Activated CD4-positive, alpha-beta T cell treated with anti-CD3 and anti-CD28 coated beads, Interleukin-2, amount 50 U/mL, for 4 hours (primary cell): ENCODE results near the gene MAGEB1.

ENCODE experiments used
- DNase-seq, 2 experiments: peaks; one replicate each; pipeline ENCODE4 v3.0.0-alpha.2; 2020

MAGEB1 gene, protein sequence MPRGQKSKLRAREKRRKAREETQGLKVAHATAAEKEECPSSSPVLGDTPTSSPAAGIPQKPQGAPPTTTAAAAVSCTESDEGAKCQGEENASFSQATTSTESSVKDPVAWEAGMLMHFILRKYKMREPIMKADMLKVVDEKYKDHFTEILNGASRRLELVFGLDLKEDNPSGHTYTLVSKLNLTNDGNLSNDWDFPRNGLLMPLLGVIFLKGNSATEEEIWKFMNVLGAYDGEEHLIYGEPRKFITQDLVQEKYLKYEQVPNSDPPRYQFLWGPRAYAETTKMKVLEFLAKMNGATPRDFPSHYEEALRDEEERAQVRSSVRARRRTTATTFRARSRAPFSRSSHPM

DNA sequence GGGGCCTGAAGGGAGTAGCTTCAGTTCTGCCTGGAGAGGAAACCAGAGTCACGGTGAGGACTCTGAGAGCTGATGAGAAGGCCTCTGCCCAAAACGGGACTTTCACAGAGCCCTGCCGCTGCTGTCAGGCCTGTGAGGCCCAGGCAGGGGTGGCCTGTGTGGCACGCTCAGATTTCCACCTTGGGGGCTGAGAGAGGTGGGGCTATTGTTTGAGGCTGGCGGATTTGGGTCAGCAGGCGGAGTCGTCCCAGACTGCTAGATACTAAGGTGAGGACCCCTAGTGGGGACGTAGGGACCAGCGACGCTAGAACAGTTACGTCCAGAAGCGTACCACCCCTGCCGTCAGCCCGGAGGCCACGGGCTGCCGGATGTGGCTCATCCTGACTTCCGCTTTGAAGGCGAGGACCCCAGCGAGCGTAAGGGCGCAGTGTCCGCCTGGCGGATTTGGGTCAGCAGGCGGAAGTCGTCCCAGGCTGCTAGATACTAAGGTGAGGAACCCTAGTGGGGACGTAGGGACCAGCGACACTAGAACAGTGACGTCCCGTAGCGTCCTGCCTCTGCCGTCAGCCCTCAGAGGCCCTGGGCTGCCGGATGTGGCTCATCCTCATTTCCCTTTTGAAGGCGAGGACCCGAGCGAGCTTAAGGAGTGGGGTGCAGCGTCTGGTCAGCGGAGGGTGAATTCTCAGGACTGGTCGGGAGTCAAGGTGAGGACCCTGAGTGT is at the start of gene MAGEB1:
Gene MAGEB1, plus strand, starts transcription at position 378 of the 721 bp plus-strand sequence. CDS start 3,348 bp downstream, outside the sequence.
- DNase-seq: no peak

- DNase-seq: no peak
Measured at GRCh38 chrX:30212172-30212571, 34.8 kb upstream of the MAGEB1 start.

DNA sequence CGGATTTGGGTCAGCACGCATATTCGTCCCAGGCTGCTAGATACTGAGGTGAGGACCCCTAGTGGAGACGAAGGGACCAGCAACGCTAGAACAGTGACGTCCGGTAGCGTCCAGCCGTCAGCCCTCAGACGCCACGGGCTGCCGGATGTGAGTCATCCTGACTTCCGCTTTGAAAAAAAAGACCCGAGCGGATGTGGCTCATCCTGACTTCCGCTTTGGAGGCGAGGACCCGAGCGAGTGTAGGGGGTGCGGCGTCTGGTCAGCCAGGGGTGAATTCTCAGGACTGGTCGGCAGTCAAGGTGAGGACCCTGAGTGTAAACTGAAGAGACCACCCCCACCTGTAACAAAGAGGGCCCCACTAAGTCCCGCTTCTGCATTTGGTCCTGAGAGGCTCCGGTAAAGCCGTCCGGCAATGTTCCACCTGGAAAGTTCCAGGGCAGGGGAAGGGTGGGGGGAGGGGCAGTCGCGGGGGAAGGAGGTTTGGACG is 31.5 kb upstream of the MAGEB1 start, which contains the start of gene MAGEB2:
Gene MAGEB2, plus strand, starts transcription at position 207 of the 487 bp plus-strand sequence. CDS start 3,018 bp downstream, outside the sequence.
- no peak for DNase-seq

DNA sequence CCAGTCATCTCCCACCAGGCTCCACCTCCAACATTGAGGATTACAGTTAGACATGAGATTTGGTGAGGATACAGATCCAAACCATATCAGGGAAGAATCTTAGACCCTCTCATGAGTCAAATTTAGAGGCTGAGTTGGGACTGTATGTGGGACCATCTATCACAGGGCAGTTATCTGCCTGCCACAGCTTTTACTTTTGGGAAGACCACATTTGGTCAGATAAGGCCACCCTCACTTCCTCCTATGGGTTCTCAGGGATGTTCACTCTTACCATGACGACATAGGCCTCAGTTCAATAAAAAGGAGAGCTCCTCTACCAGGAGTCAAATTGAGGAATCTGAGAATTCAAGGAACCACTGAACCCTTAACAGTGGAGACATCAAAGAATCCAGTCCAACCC is 29.5 kb upstream of the MAGEB1 start:
- no peak for DNase-seq

- no peak for DNase-seq
Measured at GRCh38 chrX:30219372-30219771, 27.6 kb upstream of the MAGEB1 start.

DNA sequence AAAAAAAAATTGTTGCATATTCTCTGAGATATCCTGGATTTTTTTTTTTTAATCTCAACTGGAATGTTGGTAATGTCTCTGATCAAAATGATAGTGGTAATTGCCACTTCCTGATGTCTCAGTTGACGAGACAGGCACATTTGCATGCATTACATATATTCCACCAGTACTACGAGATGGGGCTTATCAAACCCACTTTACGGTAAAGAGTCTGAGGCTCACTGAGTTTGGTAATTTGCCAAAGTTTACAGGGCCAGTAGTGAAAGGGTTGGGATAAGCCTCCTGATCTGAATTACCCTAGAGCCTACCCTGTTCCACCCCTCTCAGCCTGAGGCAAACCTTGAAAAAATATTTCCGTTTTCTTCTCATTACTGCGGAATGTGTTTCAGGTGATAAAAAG is 26.3 kb upstream of the MAGEB1 start:
- DNase-seq: no peak

DNA sequence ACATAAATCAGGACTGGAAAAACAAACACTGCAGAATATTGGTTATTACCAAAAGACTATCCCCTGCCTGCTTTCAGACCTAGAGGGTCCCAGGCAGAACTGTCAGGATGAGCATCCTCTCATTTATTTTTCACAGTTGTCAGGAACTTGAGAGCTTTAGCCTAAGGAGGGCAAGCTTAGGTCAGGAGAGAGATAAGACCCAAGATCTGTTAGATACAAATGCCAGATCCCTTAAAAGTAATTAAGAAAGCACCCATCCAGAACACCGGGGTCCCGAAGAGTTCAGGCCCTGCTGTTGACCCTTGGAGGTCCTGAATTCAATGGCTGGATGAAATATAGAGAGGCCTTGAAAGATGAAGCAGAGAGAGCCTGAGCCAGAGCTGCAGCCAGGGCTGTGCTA is 22.4 kb upstream of the MAGEB1 start:
- DNase-seq: no peak

- no peak for DNase-seq
Measured at GRCh38 chrX:30228526-30228925, 18.4 kb upstream of the MAGEB1 start.

DNA sequence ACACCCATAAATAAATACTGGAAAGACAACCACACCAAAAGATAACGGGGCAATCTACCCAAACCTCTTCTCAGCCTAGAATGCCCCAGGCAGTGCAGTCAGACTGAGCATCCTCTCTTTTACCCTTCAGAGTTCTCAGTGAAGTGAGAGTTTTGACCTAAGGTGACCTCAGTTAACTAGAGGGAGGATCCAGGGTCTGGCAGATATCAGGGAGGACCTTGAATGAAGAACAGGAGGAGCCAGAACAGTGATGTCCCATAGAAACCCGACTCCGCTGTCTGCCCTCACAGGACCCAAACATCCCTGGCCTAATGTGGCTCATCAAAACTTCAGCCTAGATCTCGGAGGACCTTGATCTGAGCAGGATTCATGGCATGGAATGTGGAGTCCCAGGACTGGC is 16.6 kb upstream of the MAGEB1 start, which contains the start of gene MAGEB3:
Gene MAGEB3, plus strand, starts transcription at position 263 of the 400 bp plus-strand sequence. CDS start 5,268 bp downstream, outside the sequence.
- no peak for DNase-seq

- no peak for DNase-seq
Measured at GRCh38 chrX:30241724-30242415, 5.1 kb upstream of the MAGEB1 start, which contains the start of gene MAGEB4. MAGEB4 (plus strand) TSS chrX:30242000; CDS start chrX:30242136, 136 bp downstream.

- no peak for DNase-seq
Measured at GRCh38 chrX:30248854-30249253, 1.9 kb downstream of the MAGEB1 start.

DNA sequence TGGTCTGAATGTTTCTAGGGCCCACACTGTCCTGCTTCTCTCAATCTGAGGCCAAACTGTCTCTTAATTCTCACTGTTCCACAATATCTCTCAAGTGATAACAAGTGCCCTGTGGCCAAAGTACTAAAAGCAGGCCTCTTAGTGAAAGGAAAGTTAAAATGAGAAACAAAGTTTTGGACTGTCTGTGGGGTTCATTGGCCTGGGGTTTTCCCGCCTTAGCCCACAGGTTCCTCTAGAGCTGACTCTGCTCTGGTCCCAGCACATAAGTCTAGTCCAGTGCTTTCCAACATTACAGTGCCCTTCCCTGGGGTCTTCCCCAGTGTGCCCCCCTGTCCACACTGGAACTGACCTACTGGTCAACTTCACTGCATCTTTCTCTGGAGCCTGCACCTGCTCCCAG is 6.3 kb downstream of the MAGEB1 start:
- no peak for DNase-seq

DNA sequence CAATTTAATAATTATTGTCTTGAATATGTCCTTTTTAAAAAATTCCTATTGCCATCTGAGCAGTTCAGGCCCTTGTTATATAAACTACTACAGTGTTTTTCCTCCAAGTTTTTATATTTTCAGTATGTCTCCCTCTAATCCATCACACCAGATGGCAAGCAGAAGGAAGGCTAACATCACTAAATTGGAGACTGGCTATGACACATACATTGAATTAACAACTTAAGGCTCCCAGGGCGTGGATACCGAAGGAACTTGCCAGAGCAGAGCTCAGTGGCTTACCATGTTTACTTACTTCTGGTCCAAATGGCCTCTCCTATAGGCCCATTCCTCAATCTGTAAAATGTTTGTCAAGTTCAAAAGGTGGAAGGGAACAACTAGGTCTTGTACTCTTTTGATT is 13.0 kb downstream of the MAGEB1 start:
- no peak for DNase-seq

GRCh38 chrX:30261012-30261411 is 14.1 kb downstream of the MAGEB1 start:
- DNase-seq: no peak

GRCh38 chrX:30262763-30263162 is 15.8 kb downstream of the MAGEB1 start:
- DNase-seq: no peak

GRCh38 chrX:30270639-30271038 is 23.7 kb downstream of the MAGEB1 start:
- DNase-seq: no peak

DNA sequence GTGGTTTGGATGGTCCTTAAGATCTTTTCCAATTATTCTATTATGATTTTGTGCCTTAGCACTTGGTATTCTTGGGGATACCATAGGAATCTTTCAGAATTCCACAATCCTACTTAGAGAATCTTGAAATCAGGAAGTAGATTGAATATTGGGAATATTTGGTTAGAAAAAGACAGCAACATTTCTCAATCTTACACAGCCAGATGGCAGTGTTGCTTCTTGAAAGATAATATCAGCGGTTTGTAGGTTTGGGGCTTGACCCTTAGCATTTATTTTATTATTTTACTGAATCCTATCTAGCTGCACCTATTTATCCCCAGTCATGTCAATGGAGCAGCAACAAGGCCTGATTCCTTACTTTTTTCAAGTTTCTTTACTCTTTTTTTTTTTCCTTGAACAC is 28.6 kb downstream of the MAGEB1 start:
- DNase-seq: no peak

GRCh38 chrX:30278365-30278764 is 31.4 kb downstream of the MAGEB1 start:
- no peak for DNase-seq

- DNase-seq: no peak
Measured at GRCh38 chrX:30280428-30280827, 33.5 kb downstream of the MAGEB1 start.

DNA sequence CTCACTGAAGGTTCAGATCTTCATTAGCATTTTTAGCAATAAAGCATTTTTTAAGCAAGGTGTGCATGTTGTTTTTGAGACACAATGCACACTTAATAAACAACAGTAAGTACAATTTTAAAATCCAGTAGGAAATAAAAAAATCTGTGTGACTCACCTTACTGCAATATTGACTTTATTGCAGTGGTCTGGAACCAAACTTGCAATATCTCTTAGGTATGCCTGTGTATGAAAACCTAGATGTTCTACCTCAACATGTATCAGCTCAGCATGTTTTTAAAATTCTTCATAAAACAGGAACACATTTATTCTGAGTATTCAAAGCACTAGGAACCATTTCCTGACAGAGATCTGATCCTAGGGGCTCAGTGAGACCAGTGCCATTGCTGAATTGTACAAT is 35.6 kb downstream of the MAGEB1 start:
- DNase-seq: no peak

DNA sequence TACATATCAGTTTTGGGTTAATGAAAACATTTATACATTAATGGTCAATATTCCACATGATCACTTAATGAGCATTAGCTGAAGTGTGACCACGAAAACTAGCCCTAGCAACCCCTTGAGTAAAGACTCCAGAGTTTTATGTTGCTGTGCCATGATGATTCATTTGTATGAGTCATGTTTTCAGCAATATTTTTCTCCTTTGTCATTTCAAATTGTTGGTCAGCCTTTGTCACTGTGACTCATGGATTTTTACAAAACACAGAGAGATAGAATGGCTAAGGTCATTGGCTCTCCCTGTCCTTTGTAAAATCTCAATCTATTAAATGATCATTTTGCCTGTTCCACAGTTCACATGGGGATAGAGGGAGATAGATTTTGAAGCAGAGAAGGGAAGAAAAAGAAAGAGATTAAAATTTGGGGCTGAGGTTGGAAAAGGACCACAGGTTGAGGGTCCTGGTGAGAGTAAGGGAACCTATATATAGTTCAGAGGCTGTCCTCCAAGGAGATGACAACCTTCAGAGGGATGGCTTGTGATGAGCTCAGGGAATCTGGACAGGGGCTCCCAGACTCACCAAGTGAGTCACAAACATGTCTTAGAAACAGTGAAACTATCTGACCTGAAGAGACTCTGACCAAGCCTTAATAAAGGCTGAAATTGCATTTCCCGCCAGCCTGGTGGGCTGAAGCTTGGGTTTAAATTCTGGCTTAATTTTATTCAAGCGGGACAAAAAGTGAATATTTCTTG is 36.7 kb downstream of the MAGEB1 start:
- no peak for DNase-seq
